HUES64 (cell line): ENCODE results near the gene CDH23.

Experiments
- H3K27ac ChIP-seq: 2 replicates; pipeline ENCODE4 v1.7.0; 2013; ENCODE audit warnings: low read depth, low read length, inconsistent platforms
- H3K27me3 ChIP-seq: 2 replicates; pipeline ENCODE4 v1.6.1; 2013; ENCODE audit warnings: mild to moderate bottlenecking, low read length; ENCODE audit not compliant: insufficient read depth
- H3K36me3 ChIP-seq: 2 replicates; pipeline ENCODE4 v1.6.1; 2013; ENCODE audit warnings: mild to moderate bottlenecking, low read length; ENCODE audit not compliant: insufficient read depth
- H3K4me1 ChIP-seq: 2 replicates; pipeline ENCODE4 v1.6.1; 2013; ENCODE audit warnings: mild to moderate bottlenecking, low read length, moderate library complexity; ENCODE audit not compliant: insufficient read depth
- H3K4me3 ChIP-seq: 2 replicates; pipeline ENCODE4 v1.5.1; 2013; ENCODE audit warnings: mild to moderate bottlenecking, low read length, moderate library complexity
- H3K9ac ChIP-seq: 2 replicates; pipeline ENCODE4 v1.6.1; 2013; ENCODE audit warnings: mild to moderate bottlenecking, low read depth, low read length
- H3K9me3 ChIP-seq: 2 replicates; pipeline ENCODE4 v1.6.1; 2013; ENCODE audit warnings: low read depth, low read length; ENCODE audit not compliant: insufficient read depth
- WGBS: fragments of 150-250, 120-280 bp; methylation state at CpG from one replicate; pipeline ENCODE4 v1.1.7; 2013; ENCODE audit warnings: missing lambda C conversion rate; 5-methylcytosine and 5-hydroxymethylcytosine counted together

The CDH23 gene

GRCh38 chr10:71693377-71693776 lies 296.7 kb downstream of the CDH23 start:
- 0 out of 2 replicates have a peak, but pooled peaks cover 2% of the 10 kb centered on the region for H3K4me1 ChIP-seq
- WGBS, result 93% methylated on average over 3 of the region's 5 CpGs
- H3K27me3 ChIP-seq, result no peaks in the 10 kb centered on the region
- H3K27ac ChIP-seq, result no peak overlapping the region
- no peak overlapping the region for H3K9ac ChIP-seq
- no peaks in the 10 kb centered on the region for H3K9me3 ChIP-seq
- H3K36me3 ChIP-seq, result no peaks in the 10 kb centered on the region
- H3K4me3 ChIP-seq, result no peak overlapping the region

- Histone ChIP-seq H3K4me1 (0 out of 2 replicates have a peak, but pooled peaks cover 2% of the 10 kb centered on the region), H3K36me3 (no peaks in the 10 kb centered on the region), H3K4me3 (no peak overlapping the region), H3K27me3 (no peaks in the 10 kb centered on the region), H3K27ac (no peak overlapping the region), H3K9ac (no peak overlapping the region), H3K9me3 (no peaks in the 10 kb centered on the region)
- WGBS, result 83% methylated on average over 18 of the region's 18 CpGs
Observed at GRCh38 chr10:71694039-71694501, 297.4 kb downstream of the CDH23 start.

DNA sequence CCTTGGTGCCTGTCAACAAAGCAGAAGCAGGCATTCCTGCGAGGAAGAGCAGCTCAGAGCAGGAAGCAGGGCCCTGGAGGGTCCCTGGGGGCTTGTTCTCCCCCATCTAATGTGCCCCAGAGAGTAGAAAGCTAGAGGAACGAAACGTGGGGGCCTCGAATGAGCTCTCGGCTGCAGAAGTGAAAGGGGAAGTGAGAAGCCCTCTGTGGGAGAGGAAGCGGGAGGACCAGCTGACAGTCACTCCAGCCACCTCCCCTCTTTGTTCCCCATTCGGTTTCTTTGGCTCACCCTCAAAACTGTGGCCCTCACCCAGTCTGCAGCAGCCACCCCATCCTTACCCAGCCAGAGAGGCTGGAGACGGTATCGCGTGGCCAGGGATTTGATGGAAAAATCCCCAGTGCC lies 297.8 kb downstream of the CDH23 start:
- Histone ChIP-seq H3K9ac (no peak overlapping the region), H3K4me1 (0 out of 2 replicates have a peak, but pooled peaks cover 2% of the 10 kb centered on the region), H3K4me3 (no peak overlapping the region), H3K36me3 (no peaks in the 10 kb centered on the region), H3K27me3 (no peaks in the 10 kb centered on the region), H3K27ac (no peak overlapping the region), H3K9me3 (no peaks in the 10 kb centered on the region)
- WGBS, result 78% methylated on average over 10 of the region's 10 CpGs

GRCh38 chr10:71695502-71696476 lies 299.1 kb downstream of the CDH23 start:
- Histone ChIP-seq H3K4me1 (0 out of 2 replicates have a peak, but pooled peaks cover 2% of the 10 kb centered on the region), H3K27ac (no peak overlapping the region), H3K4me3 (no peak overlapping the region), H3K9me3 (no peaks in the 10 kb centered on the region), H3K9ac (no peak overlapping the region), H3K27me3 (no peaks in the 10 kb centered on the region), H3K36me3 (no peaks in the 10 kb centered on the region)
- WGBS, result 86% methylated on average over 14 of the region's 14 CpGs

GRCh38 chr10:71696628-71697326 lies 300.1 kb downstream of the CDH23 start:
- no peak overlapping the region for H3K27ac ChIP-seq
- 62% methylated on average over 9 of the region's 10 CpGs for WGBS

DNA sequence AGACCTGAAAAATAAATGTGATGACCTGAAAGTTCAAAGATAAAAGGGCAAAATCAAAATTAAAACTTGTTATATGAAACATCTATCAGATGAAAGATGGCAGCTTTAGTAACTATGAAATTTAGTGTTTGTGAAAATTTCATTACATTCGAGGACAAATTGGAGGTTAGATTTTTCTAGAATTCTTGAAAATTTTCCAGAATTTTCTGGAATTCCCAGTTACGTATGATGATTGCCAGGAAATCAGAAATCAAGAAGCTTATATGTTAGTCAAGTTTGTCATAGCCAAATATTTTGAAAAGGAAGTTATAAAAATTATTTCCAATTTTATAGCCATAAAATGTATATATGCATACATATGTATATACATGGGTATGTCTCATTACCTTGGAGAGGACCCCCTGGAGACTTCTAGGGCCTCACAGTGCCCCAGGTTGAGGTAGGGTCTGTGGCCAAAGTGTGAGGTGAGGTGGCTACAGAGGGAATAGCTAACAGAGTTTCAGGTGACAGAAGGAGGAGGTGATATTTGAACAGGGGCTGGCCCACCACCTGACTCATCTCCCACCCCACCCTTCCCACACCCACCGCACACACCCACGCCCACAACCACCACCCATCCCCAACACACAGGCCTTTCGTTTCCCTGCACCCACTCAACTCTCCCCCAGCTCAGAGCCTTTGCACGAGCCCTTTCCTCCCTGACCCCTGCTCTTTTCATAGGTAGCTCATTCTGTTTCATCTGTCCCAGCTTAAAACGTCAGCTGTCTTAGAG lies 301.4 kb downstream of the CDH23 start:
- Histone ChIP-seq H3K9me3 (no peaks in the 10 kb centered on the region), H3K27ac (no peak overlapping the region), H3K4me1 (0 out of 2 replicates have a peak, but pooled peaks cover 2% of the 10 kb centered on the region), H3K27me3 (no peaks in the 10 kb centered on the region; the same call in 1 of the 2 replicates), H3K36me3 (no peaks in the 10 kb centered on the region), H3K9ac (no peak overlapping the region), H3K4me3 (no peak overlapping the region)
- 82% methylated on average over 7 of the region's 7 CpGs for WGBS

More at GRCh38 chr10:71696628-71697326, 300.1 kb downstream of the CDH23 start:
- Histone ChIP-seq H3K27me3 (no peaks in the 10 kb centered on the region), H3K4me3 (no peak overlapping the region), H3K9ac (no peak overlapping the region), H3K36me3 (no peaks in the 10 kb centered on the region), H3K4me1 (0 out of 2 replicates have a peak, but pooled peaks cover 2% of the 10 kb centered on the region), H3K9me3 (no peaks in the 10 kb centered on the region)

DNA sequence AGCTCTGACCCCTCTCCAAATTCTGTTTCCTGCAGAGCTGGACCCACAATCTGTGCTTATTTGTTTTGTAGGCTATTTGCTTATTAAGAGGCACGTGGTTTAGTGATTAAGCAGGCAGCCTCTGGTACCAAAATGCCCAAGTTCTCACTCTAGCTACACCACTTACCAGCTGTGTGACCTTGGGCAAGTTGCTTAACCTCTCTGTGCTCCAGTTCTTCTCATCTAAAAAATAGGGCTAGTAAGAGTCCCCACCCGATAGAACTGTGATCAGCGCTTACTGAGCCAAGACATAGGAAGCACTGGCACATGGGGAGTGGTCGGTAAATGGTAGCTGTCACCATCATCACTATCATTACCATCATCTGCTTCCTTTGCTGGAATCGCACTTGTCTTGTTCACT lies 302.0 kb downstream of the CDH23 start:
- no peak overlapping the region for H3K27ac ChIP-seq
- WGBS, result 92% methylated on average over 5 of the region's 5 CpGs

GRCh38 chr10:71700731-71701368 lies 304.1 kb downstream of the CDH23 start:
- H3K4me1 ChIP-seq, result 0 out of 2 replicates have a peak, but pooled peaks cover 2% of the 10 kb centered on the region
- no peak overlapping the region for H3K9ac ChIP-seq
- no peak overlapping the region for H3K27ac ChIP-seq
- no peaks in the 10 kb centered on the region; the same call in 1 of the 2 replicates for H3K27me3 ChIP-seq
- H3K9me3 ChIP-seq, result no peaks in the 10 kb centered on the region
- H3K36me3 ChIP-seq, result no peaks in the 10 kb centered on the region
- WGBS, result 91% methylated on average over 11 of the region's 11 CpGs
- no peak overlapping the region for H3K4me3 ChIP-seq

More for the DNA sequence above, 302.0 kb downstream of the CDH23 start:
- Histone ChIP-seq H3K4me1 (0 out of 2 replicates have a peak, but pooled peaks cover 2% of the 10 kb centered on the region), H3K4me3 (no peak overlapping the region), H3K9ac (no peak overlapping the region), H3K27me3 (no peaks in the 10 kb centered on the region; the same call in 1 of the 2 replicates), H3K9me3 (no peaks in the 10 kb centered on the region), H3K36me3 (no peaks in the 10 kb centered on the region)

- Histone ChIP-seq H3K9me3 (no peaks in the 10 kb centered on the region), H3K36me3 (no peaks in the 10 kb centered on the region), H3K4me3 (no peak overlapping the region), H3K4me1 (0 out of 2 replicates have a peak, but pooled peaks cover under 1% of the 10 kb centered on the region), H3K9ac (no peak overlapping the region), H3K27me3 (no peaks in the 10 kb centered on the region; the same call in 1 of the 2 replicates), H3K27ac (no peak overlapping the region)
- 84% methylated on average over 11 of the region's 11 CpGs for WGBS
Observed at GRCh38 chr10:71701496-71702132, 304.9 kb downstream of the CDH23 start.

GRCh38 chr10:71703577-71703976 lies 306.9 kb downstream of the CDH23 start:
- Histone ChIP-seq H3K9me3 (no peaks in the 10 kb centered on the region), H3K36me3 (no peaks in the 10 kb centered on the region), H3K4me1 (no peaks in the 10 kb centered on the region), H3K4me3 (no peak overlapping the region), H3K9ac (no peak overlapping the region), H3K27ac (no peak overlapping the region), H3K27me3 (no peaks in the 10 kb centered on the region; the same call in 1 of the 2 replicates)
- WGBS, result 93% methylated on average over 11 of the region's 11 CpGs
